SJCRH30 (cell line): ENCODE measurements around the gene CALML4. TPM values are rescaled to one million over a fixed set of nuclear protein-coding genes. Genes with fewer than 3 reads are reported as not detected.

Experiments used
- DNase-seq, 2 experiments: peaks; one replicate each; pipeline ENCODE4 v3.0.0-alpha.2; 2015 to 2020
- H3K27ac ChIP-seq: fragments of 250-450 bp; sonication (Bioruptor Pico); 2 replicates; pipeline ENCODE4 v1.5.1; 2020; ENCODE audit warnings: mild to moderate bottlenecking, moderate library complexity
- H3K27me3 ChIP-seq: fragments of 250-450 bp; sonication (Bioruptor Pico); 2 replicates; pipeline ENCODE4 v1.5.1; 2020; ENCODE audit warnings: mild to moderate bottlenecking, moderate library complexity
- H3K36me3 ChIP-seq: fragments of 250-450 bp; sonication (Bioruptor Pico); 2 replicates; pipeline ENCODE4 v1.5.1; 2020; ENCODE audit warnings: mild to moderate bottlenecking, moderate library complexity
- H3K4me1 ChIP-seq: fragments of 250-450 bp; sonication (Bioruptor Pico); 2 replicates; pipeline ENCODE4 v1.5.1; 2020; ENCODE audit warnings: mild to moderate bottlenecking, moderate library complexity
- H3K4me3 ChIP-seq: fragments of 250-450 bp; sonication (Bioruptor Pico); 2 replicates; pipeline ENCODE4 v1.5.1; 2020; ENCODE audit warnings: mild to moderate bottlenecking, moderate library complexity
- H3K9me3 ChIP-seq: fragments of 250-450 bp; sonication (Bioruptor Pico); replicated peaks from 2 replicates; pipeline ENCODE4 v1.5.1; 2020; ENCODE audit warnings: mild to moderate bottlenecking, moderate library complexity
- total RNA-seq: library from RNA; depleted of rRNA; stranded (reverse); fragments of >200 nt; shearing (Covaris generic); gene quantifications from 2 replicates; pipeline ENCODE4 v1.2.3, GENCODE V29; 2014

CALML4 gene
- total RNA-seq, 1 experiment from 2014 or later: 7.5 TPM

DNA sequence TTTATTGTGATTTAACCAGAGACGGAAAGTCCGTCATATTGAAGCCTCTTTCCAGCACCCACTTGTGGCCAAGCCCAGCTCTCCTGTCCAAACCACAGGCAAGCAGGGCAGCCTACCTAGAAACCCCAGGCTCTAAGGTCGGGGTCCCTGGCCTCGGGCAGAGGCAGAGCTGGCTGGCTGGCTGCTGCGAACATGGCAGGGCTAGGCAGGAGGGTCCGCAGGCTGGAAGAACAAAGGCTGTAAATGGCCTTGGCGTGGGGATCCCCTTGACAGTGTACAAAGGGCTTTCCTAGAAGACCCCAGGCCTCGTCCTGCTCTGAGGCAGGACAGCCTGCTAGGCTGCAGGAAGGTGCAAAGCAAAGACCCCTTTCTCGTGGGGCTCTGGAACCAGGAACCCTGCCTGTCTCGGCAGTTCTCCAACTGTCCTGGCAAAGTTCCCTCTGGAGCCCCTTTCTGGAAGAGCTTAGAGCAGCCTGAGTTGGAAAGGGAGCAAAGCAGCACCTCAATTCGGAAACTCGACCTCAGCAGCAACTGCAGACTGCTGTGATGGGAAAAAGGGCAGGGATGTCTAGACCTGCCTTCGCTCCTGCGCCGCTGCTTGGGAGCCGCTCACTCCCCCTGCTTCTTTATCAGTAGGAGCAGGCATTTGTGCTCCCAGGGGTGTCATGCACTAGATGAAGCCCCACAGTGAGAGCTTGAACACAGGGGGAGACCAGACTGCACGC lies 8.5 kb downstream of the CALML4 start:
- no peaks in the 10 kb centered on the region for H3K4me1 ChIP-seq
- no peaks in the 10 kb centered on the region for H3K27me3 ChIP-seq
- DNase-seq: no peak
- H3K27ac ChIP-seq: no peak overlapping the region
- no peaks in the 10 kb centered on the region for H3K9me3 ChIP-seq
- no peak overlapping the region for H3K4me3 ChIP-seq
- H3K36me3 ChIP-seq: peaks cover 28% of the 10 kb centered on the region

DNA sequence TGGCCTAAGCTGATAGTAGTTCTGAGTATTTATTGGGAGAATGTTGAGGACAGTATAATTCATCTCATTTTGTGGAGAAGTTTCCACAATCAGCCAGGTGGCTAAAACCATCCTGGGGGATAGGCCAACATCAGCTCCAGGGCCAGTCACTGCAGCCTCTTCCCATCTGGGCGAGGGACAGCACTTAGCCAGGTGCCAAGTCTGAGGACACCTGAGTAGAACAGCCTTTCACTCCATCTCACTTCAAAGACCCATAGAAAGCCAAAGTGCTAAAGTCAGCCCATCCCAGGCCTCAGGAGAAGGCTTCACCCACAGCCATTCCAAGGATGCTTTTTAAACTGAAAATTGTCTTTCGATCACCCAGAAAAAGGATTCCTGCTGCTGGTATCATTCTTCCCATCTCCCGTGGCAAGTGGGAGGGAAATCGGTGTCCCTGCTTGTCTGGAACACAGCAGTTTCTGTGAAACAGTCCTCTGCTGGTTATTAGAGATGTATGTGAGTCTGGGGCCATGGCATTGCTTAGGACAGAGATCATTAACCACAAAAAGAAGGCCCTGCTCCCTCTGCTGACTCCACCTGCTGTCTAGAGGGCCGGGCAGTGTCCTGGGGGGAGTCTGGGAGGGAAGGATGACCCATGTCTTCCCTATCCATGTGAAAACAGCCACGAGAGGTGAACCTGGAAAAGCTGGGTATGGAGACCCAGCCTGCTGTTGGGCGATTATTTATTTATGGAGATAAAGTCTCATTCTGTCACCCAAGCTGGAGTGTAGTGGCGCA lies 9.6 kb downstream of the CALML4 start:
- Histone ChIP-seq H3K4me1 (no peaks in the 10 kb centered on the region; the same call in 1 of the 2 replicates), H3K36me3 (peaks cover 29% of the 10 kb centered on the region), H3K9me3 (no peaks in the 10 kb centered on the region), H3K27ac (no peak overlapping the region), H3K27me3 (no peaks in the 10 kb centered on the region), H3K4me3 (no peak overlapping the region)
- no peak for DNase-seq

DNA sequence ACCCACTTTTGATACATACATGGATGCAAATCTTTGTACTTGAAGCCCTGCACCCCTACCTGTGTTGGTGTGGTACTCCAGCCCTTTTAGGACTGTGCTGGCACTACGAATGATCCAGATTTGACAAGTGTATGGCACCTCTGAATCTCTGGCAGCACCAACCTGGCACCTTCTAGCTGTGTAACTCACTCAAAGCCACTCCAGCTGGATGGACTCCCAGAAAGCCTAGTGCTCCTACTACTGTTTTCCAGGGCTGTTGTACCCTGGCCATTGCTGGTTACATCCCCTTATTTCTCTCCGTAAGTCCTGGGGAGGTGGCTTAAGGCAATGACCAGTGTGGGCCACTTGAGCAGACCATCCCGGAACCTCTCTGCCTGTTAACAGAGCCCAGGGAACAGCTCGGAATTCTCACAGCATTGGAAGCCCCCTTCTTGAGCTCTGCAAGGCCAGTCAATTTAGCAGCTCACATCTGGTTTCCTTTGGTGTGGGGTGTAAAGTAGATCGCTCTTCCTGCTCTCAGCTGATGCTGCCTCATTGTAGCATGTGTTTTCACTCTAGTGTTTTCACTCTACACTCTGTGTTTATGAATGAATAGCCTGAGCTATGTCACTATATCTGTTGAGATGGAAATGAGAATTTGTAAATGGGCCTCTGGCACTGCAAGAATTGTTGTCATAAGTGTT lies 12.2 kb downstream of the CALML4 start:
- Histone ChIP-seq H3K27me3 (no peaks in the 10 kb centered on the region), H3K4me3 (no peak overlapping the region), H3K9me3 (no peaks in the 10 kb centered on the region), H3K36me3 (peaks cover 46% of the 10 kb centered on the region), H3K4me1 (no peaks in the 10 kb centered on the region; the same call in 1 of the 2 replicates), H3K27ac (no peak overlapping the region)
- no peak for DNase-seq

DNA sequence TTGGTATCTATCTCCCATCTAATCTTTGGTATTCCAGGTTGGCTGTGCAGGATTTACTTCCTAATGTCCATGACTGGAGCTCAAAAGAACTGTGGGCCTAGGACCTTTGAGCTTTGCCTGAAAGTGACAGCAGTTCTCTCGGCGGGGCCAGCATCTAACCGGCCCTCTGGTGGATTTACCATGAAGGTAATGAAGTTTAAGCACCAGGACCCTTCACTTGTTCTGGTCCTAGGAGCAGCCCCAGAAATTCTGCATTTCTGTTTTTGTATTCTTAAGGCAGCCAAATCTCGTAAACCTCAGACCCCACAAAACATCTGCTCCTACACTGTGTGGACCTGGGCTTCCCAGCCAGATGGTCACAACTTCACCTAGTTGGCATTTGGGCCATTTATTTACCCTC lies 13.0 kb downstream of the CALML4 start:
- H3K4me3 ChIP-seq: no peak overlapping the region
- peaks cover 52% of the 10 kb centered on the region for H3K36me3 ChIP-seq
- H3K4me1 ChIP-seq: no peaks in the 10 kb centered on the region; the same call in 1 of the 2 replicates
- DNase-seq: no peak
- no peaks in the 10 kb centered on the region for H3K9me3 ChIP-seq
- H3K27ac ChIP-seq: no peak overlapping the region
- no peaks in the 10 kb centered on the region for H3K27me3 ChIP-seq

DNA sequence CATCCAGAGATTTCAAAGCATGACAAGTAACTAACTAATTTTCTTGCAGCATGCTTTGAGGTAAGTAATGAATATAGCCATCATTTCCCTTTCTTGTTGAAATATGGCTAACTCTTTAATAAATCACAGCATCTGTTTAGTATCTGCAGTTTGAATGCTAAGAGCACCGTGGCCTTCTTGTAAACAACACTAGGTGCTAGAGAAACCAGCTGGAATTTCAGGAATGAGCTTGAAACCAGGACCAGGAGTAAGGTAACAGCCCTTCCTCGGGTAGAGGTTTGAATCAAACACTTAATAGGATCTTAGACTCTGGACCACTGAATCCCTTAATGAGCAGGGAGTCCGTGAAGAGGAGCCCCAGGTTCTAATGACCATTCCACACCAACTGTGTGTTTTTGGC lies 13.6 kb downstream of the CALML4 start:
- H3K36me3 ChIP-seq: peaks cover 58% of the 10 kb centered on the region
- no peaks in the 10 kb centered on the region; the same call in 1 of the 2 replicates for H3K4me1 ChIP-seq
- no peak overlapping the region for H3K4me3 ChIP-seq
- H3K9me3 ChIP-seq: no peaks in the 10 kb centered on the region
- DNase-seq: no peak
- H3K27ac ChIP-seq: no peak overlapping the region
- H3K27me3 ChIP-seq: no peaks in the 10 kb centered on the region

DNA sequence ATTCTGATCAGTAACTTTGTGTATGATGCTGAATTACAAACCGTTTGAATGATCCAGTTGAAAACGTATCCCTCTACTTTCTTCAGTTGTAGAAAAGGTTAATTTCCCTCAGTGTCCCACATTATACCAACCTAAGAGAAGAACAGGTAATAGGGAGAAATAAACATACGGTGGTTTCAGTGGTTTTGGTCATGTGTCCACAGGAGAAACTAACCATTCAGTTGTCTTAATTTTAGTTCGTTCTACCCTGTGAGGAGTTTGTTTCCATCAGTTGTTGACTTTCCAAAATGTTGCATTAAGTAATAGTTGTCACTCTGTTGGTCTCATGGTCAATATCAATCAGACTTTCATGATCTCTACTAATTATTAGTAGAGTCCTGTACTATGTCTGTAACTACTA lies 15.1 kb downstream of the CALML4 start:
- H3K4me1 ChIP-seq: no peaks in the 10 kb centered on the region; the same call in 1 of the 2 replicates
- H3K9me3 ChIP-seq: no peaks in the 10 kb centered on the region
- no peak for DNase-seq
- H3K4me3 ChIP-seq: no peak overlapping the region
- no peak overlapping the region for H3K27ac ChIP-seq
- peaks cover 60% of the 10 kb centered on the region for H3K36me3 ChIP-seq
- H3K27me3 ChIP-seq: no peaks in the 10 kb centered on the region

DNA sequence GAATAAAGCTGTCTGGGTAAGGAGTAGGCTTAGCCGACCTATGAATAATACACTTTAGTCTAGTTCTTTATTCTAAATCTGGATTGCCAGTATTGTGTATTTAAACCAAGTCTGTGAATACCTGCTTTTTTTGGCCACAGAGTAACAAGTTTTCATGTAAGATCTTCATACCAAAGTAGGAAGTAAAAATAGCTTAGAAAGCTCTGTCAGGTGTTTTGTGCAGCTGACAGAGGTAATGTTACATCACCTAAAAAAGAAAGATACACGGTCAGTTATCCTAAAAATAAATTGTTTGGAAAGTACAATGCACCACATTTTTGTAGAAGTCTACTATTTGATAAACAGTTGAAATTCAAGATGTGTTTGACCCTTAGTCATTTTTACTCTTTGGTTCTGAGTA lies 16.5 kb downstream of the CALML4 start:
- H3K4me1 ChIP-seq: no peaks in the 10 kb centered on the region; the same call in 1 of the 2 replicates
- no peak for DNase-seq
- H3K27me3 ChIP-seq: no peaks in the 10 kb centered on the region
- no peaks in the 10 kb centered on the region for H3K9me3 ChIP-seq
- no peak overlapping the region for H3K27ac ChIP-seq
- H3K36me3 ChIP-seq: peaks cover 70% of the 10 kb centered on the region
- no peak overlapping the region for H3K4me3 ChIP-seq

DNA sequence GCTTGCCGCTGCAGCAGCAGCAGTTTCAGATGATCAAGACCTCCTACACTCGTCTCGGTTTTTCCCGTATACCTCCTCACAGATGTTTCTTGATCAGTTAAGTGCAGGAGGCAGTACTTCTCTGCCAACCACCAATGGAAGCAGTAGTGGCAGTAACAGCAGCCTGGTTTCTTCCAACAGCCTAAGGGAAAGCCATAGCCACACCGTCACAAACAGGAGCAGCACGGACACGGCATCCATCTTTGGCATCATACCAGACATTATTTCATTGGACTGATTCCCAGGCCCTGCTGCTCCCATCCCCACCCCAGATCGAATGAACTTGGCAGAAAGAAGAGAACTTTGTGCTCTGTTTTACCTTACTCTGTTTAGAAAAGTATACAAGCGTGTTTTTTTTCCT lies 17.6 kb downstream of the CALML4 start:
- H3K27me3 ChIP-seq: no peaks in the 10 kb centered on the region
- H3K4me1 ChIP-seq: no peaks in the 10 kb centered on the region; the same call in 1 of the 2 replicates
- H3K36me3 ChIP-seq: peaks cover 69% of the 10 kb centered on the region
- no peak for DNase-seq
- no peak overlapping the region for H3K27ac ChIP-seq
- no peak overlapping the region for H3K4me3 ChIP-seq
- no peaks in the 10 kb centered on the region for H3K9me3 ChIP-seq

DNA sequence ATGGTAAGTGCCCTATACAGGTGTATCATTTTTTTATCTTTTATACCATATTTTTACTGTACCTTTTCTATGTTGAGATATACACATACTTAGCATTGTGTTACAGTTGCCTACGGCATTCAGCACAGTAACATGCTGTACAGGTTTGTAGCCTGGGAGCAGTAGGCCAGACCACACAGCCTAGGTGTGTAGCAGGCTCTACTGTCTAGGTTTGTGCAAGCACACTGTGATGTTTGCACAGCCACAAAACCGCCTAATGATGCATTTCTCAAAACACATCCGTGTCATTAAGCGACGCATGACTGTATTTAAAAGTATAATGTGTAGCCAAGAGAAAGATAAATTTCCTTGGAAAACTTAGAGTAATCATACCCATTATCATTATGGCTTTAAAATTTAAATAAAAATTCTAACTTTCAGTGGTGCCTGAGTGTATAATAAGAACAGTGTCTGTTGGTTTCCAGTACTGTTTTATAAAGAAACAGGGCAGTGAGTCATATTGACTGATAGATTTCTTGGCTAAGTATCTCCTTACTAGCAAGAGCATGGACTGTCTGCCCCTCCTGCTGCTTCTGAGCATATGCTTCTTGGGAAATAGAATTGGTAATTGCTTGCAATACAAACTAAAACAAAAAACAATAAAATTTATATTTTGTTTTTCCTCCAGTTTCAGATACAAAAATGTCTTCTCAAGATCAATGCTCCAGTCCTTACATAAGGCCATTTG lies 18.3 kb downstream of the CALML4 start:
- Histone ChIP-seq H3K4me1 (no peaks in the 10 kb centered on the region; the same call in 1 of the 2 replicates), H3K9me3 (no peaks in the 10 kb centered on the region), H3K27me3 (no peaks in the 10 kb centered on the region), H3K4me3 (no peak overlapping the region), H3K27ac (no peak overlapping the region), H3K36me3 (peaks cover 66% of the 10 kb centered on the region)
- DNase-seq: no peak

DNA sequence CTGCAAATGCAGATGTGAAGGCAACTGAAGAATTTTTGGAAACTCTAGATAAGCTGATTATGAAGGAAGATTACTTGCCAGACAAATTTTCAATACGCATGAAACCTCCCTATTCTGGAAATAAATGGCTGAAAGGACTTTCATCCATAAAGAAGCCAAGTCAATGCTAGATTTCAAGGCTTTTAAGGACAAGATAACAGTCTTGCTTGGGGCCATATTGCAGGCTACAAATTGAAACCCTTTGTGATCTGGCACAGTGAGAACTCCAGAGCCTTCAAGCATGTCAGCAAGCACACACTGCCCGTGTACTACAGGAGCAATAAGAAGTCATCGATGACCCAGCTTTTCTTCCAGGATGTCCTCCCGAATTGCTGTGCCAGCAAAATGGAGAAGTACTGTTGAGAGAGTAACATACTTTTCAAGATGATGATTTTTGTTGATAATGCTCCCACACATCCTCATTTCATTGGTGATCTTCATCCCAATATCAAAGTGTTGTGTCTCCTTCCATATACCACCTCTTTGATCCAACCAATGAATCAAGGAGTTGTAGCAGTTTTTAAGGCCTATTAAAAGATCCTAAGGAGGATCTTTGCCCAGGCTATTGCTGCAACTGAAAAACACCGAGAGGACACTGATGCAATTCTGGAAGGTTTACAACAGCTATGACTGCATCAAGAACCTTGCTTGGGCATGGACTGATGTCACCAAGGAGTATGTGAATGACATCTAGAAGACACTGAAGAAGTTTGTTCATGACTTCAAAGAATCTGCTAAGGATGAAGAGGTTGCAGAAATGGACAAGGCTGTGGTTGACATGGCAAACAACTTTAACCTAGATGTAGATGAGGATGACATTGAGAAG lies 20.3 kb downstream of the CALML4 start:
- Histone ChIP-seq H3K27ac (no peak overlapping the region), H3K36me3 (peaks cover 75% of the 10 kb centered on the region)

DNA sequence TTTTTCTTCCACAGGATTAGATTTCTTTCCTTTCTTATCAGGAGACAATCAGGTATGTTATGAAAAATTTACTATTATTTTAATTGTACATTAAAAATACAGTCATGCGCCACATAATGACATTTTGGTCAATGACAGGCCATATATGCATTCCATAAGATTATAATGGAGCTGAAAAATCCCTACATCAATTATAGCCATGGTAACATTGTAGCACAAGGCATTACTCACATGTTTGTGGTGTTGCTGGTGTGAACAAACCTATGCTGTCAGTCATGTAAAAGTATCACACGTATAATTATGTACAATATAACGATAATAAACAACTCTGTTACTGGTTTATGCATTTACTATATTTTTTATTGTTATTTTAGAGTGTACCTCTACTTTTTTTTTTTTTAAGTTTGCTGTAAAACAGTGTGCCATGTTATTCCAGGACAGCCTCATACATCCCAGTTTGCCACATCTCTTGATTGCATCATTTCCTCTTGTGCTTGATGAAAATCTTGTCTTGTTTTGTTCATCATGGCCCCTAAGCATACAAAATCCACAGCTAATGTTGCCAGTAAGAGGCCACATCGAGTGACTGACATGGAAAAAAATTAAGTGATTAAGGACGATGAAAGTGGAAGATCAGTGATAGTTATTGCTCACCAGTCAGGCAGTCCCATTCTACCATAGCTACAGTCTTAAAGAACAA lies 21.4 kb downstream of the CALML4 start:
- H3K4me3 ChIP-seq: no peak overlapping the region
- peaks cover 78% of the 10 kb centered on the region for H3K36me3 ChIP-seq
- DNase-seq: no peak
- no peak overlapping the region for H3K27ac ChIP-seq
- H3K27me3 ChIP-seq: no peaks in the 10 kb centered on the region
- no peaks in the 10 kb centered on the region for H3K4me1 ChIP-seq
- no peaks in the 10 kb centered on the region for H3K9me3 ChIP-seq

More for the DNA sequence above, 20.3 kb downstream of the CALML4 start:
- no peaks in the 10 kb centered on the region for H3K27me3 ChIP-seq
- DNase-seq: no peak
- H3K4me1 ChIP-seq: no peaks in the 10 kb centered on the region
- no peaks in the 10 kb centered on the region for H3K9me3 ChIP-seq
- H3K4me3 ChIP-seq: no peak overlapping the region

DNA sequence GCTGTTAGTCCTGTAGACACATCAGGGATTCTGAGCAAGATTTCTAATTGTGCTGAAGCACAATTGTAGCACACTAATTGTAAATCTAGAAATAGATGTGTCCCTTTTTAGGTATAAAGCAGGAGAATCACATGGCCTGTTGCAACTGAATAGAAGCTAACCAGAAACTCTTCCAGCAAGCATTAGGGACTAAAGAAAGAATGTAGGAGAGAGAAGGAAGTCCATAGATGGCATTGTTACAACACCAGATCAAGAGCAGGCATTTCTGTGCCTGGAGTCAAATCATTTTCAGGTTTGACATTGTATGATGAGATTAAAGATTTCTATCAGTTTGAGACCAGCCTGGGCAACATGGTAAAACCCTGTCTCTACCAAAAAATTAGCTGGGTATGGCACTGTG lies 27.4 kb downstream of the CALML4 start:
- H3K9me3 ChIP-seq: no peaks in the 10 kb centered on the region
- no peak overlapping the region for H3K27ac ChIP-seq
- H3K27me3 ChIP-seq: no peaks in the 10 kb centered on the region
- H3K4me1 ChIP-seq: no peaks in the 10 kb centered on the region
- DNase-seq: no peak
- H3K36me3 ChIP-seq: peaks cover 71% of the 10 kb centered on the region
- H3K4me3 ChIP-seq: no peak overlapping the region

DNA sequence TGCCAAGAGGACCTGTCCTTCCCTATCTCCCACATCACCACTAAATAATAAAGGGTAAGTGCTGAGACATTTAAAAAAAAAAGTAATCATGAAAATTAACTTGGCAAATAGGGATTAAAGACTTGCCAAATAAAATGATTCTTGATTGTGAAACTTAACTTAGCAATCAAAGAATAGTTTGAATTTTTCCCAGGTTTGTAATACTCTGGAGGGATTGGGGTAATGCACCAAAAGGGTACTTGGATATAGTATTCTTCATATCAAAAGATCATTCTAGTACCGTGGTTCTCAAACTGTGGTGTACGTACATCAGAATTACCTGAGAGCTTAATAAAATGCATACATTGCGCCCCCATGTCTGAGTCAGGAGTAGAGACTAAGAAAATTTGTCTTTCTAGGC lies 28.5 kb downstream of the CALML4 start:
- no peak overlapping the region for H3K27ac ChIP-seq
- no peaks in the 10 kb centered on the region for H3K9me3 ChIP-seq
- no peak for DNase-seq
- no peak overlapping the region for H3K4me3 ChIP-seq
- no peaks in the 10 kb centered on the region for H3K4me1 ChIP-seq
- H3K36me3 ChIP-seq: peaks cover 63% of the 10 kb centered on the region
- H3K27me3 ChIP-seq: no peaks in the 10 kb centered on the region
